ENCODE results near the gene RNF130. TPM values are rescaled to one million over a fixed set of nuclear protein-coding genes. Genes with fewer than 3 reads are reported as not detected.

RNF130 gene
- total RNA-seq, 3 donors from 2014 or later, result 36.1 to 75.7 (median 56.1) TPM

DNA sequence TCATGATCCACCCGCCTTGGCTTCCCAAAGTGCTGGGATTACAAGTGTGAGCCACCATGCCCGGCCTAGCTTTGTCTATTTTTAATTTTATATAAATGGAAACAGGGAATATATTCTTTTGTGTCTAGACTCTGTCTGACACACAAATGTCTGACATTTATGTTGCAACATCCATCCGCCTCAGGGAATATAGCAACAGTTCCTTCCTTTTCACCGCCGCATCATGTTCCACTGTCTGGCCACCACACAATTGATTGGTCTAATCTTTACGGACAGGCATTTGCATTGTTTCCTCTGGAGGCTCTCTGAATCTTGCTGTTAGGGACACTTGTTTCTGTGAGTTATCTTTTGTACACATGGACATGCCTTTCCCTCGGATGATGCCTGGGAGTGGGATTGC is 143.7 kb downstream of the RNF130 start:
- Histone ChIP-seq H3K9me3 (no peaks in the 10 kb centered on the region), H3K4me1 (ENCODE audit: low read depth) (no peaks in the 10 kb centered on the region), H3K4me3 (no peak overlapping the region), H3K36me3 (ENCODE audit: low read depth) (no peaks in the 10 kb centered on the region)
- TF ChIP-seq, protein P1, sequence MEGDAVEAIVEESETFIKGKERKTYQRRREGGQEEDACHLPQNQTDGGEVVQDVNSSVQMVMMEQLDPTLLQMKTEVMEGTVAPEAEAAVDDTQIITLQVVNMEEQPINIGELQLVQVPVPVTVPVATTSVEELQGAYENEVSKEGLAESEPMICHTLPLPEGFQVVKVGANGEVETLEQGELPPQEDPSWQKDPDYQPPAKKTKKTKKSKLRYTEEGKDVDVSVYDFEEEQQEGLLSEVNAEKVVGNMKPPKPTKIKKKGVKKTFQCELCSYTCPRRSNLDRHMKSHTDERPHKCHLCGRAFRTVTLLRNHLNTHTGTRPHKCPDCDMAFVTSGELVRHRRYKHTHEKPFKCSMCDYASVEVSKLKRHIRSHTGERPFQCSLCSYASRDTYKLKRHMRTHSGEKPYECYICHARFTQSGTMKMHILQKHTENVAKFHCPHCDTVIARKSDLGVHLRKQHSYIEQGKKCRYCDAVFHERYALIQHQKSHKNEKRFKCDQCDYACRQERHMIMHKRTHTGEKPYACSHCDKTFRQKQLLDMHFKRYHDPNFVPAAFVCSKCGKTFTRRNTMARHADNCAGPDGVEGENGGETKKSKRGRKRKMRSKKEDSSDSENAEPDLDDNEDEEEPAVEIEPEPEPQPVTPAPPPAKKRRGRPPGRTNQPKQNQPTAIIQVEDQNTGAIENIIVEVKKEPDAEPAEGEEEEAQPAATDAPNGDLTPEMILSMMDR (IDR thresholded peaks at IDR 0.05), result no peak
- intact Hi-C loops (cut with DNase I, micrococcal nuclease), result no loop called here
- ATAC-seq, result no peak
- DNase-seq, result no peak

DNA sequence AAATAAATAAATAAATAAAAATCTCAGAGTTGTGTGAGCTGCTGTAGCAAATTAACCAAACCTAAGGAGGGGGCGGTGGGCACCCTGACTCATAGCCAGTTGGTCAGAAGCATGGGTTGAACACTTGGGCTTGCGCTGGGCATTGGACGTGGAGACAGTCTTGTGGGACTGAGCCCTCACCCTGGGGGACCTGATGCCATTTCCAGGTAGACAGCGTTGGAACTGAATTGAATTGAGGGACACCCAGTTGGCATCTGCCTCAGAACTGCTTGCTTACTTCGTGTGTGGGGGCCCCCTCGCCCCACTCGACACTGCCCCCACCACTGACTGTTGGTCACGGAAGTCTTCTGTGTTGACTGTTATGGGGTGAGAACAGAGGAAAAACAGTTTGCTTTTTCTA is 144.9 kb downstream of the RNF130 start:
- ATAC-seq, result no peak
- TF ChIP-seq, protein P1 (IDR thresholded peaks at IDR 0.05), result no peak
- no peaks in the 10 kb centered on the region for H3K36me3 ChIP-seq (ENCODE audit: low read depth)

GRCh38 chr5:179923436-179923835 is 148.1 kb downstream of the RNF130 start:
- DNase-seq (no peak), ATAC-seq (no peak)
- TF ChIP-seq, protein P1 (IDR thresholded peaks at IDR 0.05), result no peak
- Histone ChIP-seq H3K9me3 (no peaks in the 10 kb centered on the region), H3K4me3 (no peak overlapping the region), H3K4me1 (ENCODE audit: low read depth) (no peaks in the 10 kb centered on the region), H3K36me3 (ENCODE audit: low read depth) (no peaks in the 10 kb centered on the region)
- intact Hi-C loops (cut with DNase I, micrococcal nuclease), result no loop called here

More for the DNA sequence above, 144.9 kb downstream of the RNF130 start:
- DNase-seq, result no peak
- Histone ChIP-seq H3K4me1 (ENCODE audit: low read depth) (no peaks in the 10 kb centered on the region), H3K4me3 (no peak overlapping the region), H3K9me3 (no peaks in the 10 kb centered on the region)
- intact Hi-C loops (cut with DNase I, micrococcal nuclease), result no loop called here

- Histone ChIP-seq H3K4me3 (no peak overlapping the region), H3K4me1 (ENCODE audit: low read depth) (no peaks in the 10 kb centered on the region), H3K9me3 (no peaks in the 10 kb centered on the region), H3K36me3 (ENCODE audit: low read depth) (no peaks in the 10 kb centered on the region)
- ATAC-seq (no peak), DNase-seq (no peak)
- TF ChIP-seq, protein P1 (IDR thresholded peaks at IDR 0.05), result no peak
- intact Hi-C loops (cut with DNase I, micrococcal nuclease), result no loop called here
Measured at GRCh38 chr5:179920175-179920574, 151.4 kb downstream of the RNF130 start.

DNA sequence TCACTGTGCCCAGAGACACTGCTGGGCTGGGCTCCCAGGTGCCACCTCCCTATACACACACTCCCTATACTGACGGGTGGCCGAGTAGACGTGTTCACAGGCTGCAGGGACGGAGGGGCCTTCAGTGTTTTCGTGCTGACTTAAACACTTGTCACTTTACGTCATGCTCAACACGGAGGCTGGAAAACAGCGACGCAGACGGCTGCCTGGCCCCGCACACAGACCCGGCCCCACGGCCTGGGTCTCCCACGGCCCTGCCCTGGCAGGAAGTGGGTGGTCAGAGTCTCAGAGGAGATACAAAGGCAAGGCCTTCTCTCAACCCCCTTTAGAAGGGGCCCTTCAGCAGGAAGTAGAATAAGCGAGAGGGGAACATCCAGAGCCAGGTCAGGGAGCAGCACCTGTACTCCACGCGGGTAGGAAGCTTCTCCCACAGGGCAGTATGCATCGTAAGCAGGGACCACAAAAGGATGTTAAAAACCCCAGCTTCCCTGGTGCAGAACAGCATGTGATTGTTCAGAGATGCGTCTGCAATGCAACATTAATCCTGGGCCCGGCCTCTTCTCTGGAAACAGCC is 152.0 kb downstream of the RNF130 start:
- intact Hi-C loops (cut with DNase I, micrococcal nuclease), result no loop called here

More for the DNA sequence above, 152.0 kb downstream of the RNF130 start:
- TF ChIP-seq, protein P1 (IDR thresholded peaks at IDR 0.05), result no peak
- no peak overlapping the region for H3K4me3 ChIP-seq
- H3K9me3 ChIP-seq, result no peaks in the 10 kb centered on the region
- DNase-seq (no peak), ATAC-seq (no peak)
- H3K36me3 ChIP-seq (ENCODE audit: low read depth), result no peaks in the 10 kb centered on the region
- H3K4me1 ChIP-seq (ENCODE audit: low read depth), result no peaks in the 10 kb centered on the region
